Ascending aorta (tissue), 2 donors: Measurements from ENCODE around the gene B3GALT6. TPM values are rescaled to one million over a fixed set of nuclear protein-coding genes. Genes with fewer than 3 reads are reported as not detected.

Source experiments
- DNase-seq, 2 donors: peaks; one replicate each; pipeline ENCODE4 v3.0.0-alpha.2; 2019; ENCODE audit warnings: low spot score in 2 of 2
- H3K27ac ChIP-seq, 2 donors: fragments of 200-600 bp; sonication (generic); one replicate each; pipeline ENCODE4 v1.5.1; 2016 to 2017; ENCODE audit warnings: mild to moderate bottlenecking in 1 of 2
- H3K27me3 ChIP-seq: fragments of 200-600 bp; sonication (generic); one replicate; pipeline ENCODE4 v1.5.1; 2017
- H3K36me3 ChIP-seq, 2 donors: fragments of 200-600 bp; sonication (generic); one replicate each; pipeline ENCODE4 v1.5.1; 2016
- H3K4me1 ChIP-seq, 2 donors: fragments of 200-600 bp; sonication (generic); one replicate each; pipeline ENCODE4 v1.5.1; 2016 to 2017; ENCODE audit warnings: mild to moderate bottlenecking in 1 of 2
- H3K4me3 ChIP-seq, 2 donors: fragments of 200-600 bp; sonication (generic); one replicate each; pipeline ENCODE4 v1.5.1; 2016 to 2017; ENCODE audit warnings: mild to moderate bottlenecking in 1 of 2
- H3K9me3 ChIP-seq, 2 donors: fragments of 200-600 bp; sonication (generic); one replicate each; pipeline ENCODE4 v1.5.1; 2016
- intact Hi-C: fragments of 100-400 bp; cut with DNase I; formaldehyde crosslinking; loops from one replicate; pipeline ENCODE4 v1.15.1; 2023
- total RNA-seq: library from RNA; depleted of rRNA; stranded (reverse); fragments of >200 nt; gene quantifications from one replicate; pipeline ENCODE4 v1.1.0, GENCODE V29; 2016
- TF ChIP-seq, protein P1 (sequence below), 3 experiments: fragments of 200-600 bp in 2 of 3; fragments of 450-650 bp in 1 of 3; sonication (generic) in 2 of 3; IDR thresholded peaks; one replicate each; pipeline ENCODE4 v1.5.1; 2016 to 2019; ENCODE audit warnings: antibody characterized with exemption in 3 of 3, mild to moderate bottlenecking in 1 of 3, moderate library complexity in 1 of 3

B3GALT6 gene
- total RNA-seq, 1 donor from 2014 or later = 94.9 TPM

DNA sequence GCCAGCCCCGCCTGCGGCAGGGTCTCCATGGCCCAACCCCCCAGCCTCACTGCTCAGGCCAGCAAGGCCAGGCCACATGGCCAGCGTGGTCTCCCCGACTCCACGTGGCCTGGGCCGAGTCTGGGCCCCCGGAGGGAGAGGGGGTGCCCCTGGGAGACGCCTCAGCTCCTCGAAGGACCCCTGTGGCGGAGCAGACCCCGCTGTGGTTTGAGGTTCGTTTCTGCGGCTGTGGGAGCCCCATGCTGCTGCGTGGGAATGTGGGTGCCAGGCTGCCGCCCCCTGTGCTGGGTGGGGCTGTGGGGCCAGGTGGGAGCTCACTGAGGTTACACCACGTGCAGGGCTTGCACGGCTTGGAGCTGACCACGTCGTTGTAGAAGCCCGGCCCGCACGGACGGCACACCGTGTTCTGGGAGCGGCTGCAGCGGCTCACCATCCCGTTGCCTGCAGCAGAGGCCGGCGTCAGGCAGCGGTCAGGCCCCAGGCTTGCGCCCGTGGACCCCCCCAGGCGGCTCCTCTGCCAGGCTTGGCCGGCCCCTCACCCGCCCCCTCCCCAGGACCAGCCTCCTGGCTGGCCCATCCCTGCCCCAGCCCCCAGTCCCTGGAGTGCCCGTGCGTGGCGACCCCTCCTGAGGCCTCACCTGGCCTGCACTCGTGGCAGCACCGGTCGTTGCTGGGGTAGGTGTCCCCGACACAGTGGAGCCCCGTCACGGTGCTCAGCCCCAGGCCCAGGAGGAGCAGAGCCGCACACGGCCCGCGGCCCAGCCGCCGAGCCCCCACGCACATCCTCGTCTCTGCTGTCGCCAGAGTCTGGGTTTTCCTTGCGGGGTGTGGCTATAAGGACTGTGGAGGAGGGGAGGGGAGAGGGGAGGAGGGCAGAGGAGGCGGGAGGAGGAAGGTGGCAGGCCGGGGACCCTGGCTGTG is 18.4 kb upstream of the B3GALT6 start, which contains the start of gene TNFRSF4:
TSS of gene TNFRSF4 (minus strand) at position 809 of the 921 bp plus-strand sequence. CDS start at position 783, 26 bp downstream.
- no peak for DNase-seq
- intact Hi-C loops = no loop called here
- H3K27ac ChIP-seq = no peak within 1 kb of the TSS
- TF ChIP-seq, protein P1, sequence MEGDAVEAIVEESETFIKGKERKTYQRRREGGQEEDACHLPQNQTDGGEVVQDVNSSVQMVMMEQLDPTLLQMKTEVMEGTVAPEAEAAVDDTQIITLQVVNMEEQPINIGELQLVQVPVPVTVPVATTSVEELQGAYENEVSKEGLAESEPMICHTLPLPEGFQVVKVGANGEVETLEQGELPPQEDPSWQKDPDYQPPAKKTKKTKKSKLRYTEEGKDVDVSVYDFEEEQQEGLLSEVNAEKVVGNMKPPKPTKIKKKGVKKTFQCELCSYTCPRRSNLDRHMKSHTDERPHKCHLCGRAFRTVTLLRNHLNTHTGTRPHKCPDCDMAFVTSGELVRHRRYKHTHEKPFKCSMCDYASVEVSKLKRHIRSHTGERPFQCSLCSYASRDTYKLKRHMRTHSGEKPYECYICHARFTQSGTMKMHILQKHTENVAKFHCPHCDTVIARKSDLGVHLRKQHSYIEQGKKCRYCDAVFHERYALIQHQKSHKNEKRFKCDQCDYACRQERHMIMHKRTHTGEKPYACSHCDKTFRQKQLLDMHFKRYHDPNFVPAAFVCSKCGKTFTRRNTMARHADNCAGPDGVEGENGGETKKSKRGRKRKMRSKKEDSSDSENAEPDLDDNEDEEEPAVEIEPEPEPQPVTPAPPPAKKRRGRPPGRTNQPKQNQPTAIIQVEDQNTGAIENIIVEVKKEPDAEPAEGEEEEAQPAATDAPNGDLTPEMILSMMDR (IDR thresholded peaks at IDR 0.05) = no peak
- no peaks in the 10 kb centered on the region for H3K4me1 ChIP-seq
- H3K4me3 ChIP-seq = peak within 1 kb of the TSS in 1 of 2 donors; percentile 19
- H3K9me3 ChIP-seq = no peaks in the 10 kb centered on the region
- peaks cover 25% of the 10 kb centered on the region in 2 donors for H3K36me3 ChIP-seq
- no peaks in the 10 kb centered on the region for H3K27me3 ChIP-seq

DNA sequence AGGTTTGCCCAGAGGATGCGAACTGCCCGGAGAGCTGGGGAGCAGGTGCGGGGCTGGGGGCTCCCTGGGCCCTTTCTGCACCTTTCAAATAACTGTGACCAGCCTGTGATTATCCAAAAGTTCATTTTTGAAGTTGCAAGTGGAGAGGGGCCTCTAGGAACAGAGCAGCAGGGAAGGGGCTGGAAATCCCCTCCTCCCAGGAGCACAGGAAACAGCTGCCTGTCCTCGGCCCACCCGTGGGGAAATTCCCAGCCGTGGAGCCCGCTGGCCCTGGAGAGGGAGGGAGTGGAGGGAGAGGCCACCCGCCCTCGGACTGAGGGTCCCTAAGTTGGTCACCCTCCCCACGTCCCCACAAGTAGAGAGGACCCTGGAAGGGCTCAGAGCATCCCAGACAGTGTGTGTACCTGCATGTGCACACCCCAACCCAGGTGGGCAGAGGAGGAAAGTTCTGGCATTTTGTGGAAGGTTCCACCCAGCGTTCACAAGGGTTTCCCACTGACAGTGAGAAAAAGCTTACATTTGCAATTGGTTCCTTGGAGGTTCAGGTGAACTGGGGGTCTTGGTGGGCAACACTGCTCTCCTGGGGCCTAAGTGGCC is 16.9 kb upstream of the B3GALT6 start:
- no peak overlapping the region for H3K27ac ChIP-seq
- intact Hi-C loops = no loop called here

DNA sequence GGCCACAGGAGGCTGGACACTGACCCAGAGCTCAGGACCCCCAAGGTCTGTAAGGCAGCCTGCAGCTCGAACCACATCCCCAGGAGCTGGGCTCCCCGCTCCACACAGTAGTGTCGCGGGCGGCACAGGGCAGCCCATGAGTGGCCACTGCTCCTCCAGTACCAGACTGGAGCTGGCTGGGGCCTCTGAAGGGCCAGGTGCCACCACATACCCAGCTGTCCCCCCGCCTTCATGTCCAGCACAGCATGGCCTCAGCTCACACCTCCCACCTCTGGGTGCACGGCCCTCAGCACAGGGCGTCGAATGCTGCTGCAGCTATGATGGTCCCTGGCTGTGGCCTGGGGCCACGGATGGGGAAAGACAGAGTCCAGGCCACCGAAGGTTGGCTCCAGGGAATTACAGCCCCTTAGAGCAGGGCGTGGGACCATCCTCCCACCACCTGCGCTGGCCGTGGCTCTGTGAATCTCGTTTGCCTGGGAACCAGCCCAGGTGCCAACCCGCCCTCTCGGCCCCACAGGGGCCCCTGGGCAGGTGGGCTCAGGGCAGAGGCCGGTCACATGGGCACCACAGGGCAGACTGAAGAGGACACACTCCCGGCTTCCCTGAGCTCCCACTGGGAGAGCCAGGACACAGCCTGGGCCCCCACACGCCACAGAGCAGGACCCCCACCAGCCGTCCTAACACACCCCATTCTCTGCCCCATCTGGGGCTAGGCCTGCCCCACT is 16.0 kb upstream of the B3GALT6 start:
- intact Hi-C loops = no loop called here
- H3K9me3 ChIP-seq = no peaks in the 10 kb centered on the region
- no peaks in the 10 kb centered on the region for H3K27me3 ChIP-seq
- no peak overlapping the region for H3K4me3 ChIP-seq
- peaks cover 42 to 49% of the 10 kb centered on the region in 2 donors for H3K36me3 ChIP-seq
- no peaks in the 10 kb centered on the region for H3K4me1 ChIP-seq
- no peak for DNase-seq
- no peak overlapping the region for H3K27ac ChIP-seq
- TF ChIP-seq, protein P1 (IDR thresholded peaks at IDR 0.05) = no peak

More for the DNA sequence above, 16.9 kb upstream of the B3GALT6 start:
- no peaks in the 10 kb centered on the region for H3K27me3 ChIP-seq
- TF ChIP-seq, protein P1 (IDR thresholded peaks at IDR 0.05) = no peak
- no peaks in the 10 kb centered on the region for H3K4me1 ChIP-seq
- no peaks in the 10 kb centered on the region for H3K9me3 ChIP-seq
- H3K36me3 ChIP-seq = peaks cover 38 to 41% of the 10 kb centered on the region in 2 donors
- DNase-seq = no peak
- H3K4me3 ChIP-seq = no peak overlapping the region

DNA sequence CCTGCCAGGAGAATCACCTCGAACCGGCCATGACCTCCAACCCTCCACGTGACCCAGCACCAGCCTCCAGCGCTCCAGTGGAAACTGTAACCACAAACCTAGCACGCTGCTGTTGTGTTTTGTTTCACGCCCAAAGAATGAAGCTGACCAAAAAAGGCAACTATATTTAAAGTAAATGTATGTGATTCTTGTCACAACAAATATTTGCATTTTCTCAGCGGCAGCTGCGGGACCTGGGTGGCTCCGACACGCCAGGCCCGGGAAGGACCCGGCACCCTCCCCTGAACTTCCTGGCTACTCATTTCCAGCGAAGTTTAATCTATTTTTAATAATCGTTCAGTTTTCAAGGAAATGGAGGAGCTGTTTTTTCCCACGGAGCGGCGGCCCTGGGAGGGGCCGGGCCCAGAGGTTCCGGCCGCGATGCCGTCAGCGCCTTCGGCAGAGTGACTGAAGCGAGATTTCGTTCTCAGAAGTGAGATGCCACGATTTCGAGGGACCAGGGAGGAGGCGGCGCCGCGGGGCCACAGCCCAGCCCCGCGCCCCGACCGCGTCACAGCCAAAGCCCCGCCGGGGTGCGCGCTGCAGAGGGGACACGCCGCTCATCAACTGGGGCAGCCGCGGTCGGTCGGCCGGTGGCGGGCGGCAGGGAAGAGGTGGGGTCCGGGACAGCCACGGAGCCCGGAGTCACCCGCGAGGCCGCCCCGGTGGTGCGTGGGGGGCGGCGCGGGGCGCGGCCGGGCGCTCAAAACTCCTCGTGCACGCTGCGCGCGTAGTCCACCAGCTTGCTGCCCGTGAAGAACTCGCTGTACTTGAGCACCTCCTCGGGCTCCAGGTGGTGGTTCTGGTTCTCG is 15.0 kb upstream of the B3GALT6 start:
- peaks cover 51 to 58% of the 10 kb centered on the region in 2 donors for H3K36me3 ChIP-seq
- H3K4me1 ChIP-seq = no peaks in the 10 kb centered on the region
- H3K27me3 ChIP-seq = no peaks in the 10 kb centered on the region
- no peak overlapping the region for H3K4me3 ChIP-seq
- intact Hi-C loops = no loop called here
- no peak for DNase-seq
- no peaks in the 10 kb centered on the region for H3K9me3 ChIP-seq
- TF ChIP-seq, protein P1 (IDR thresholded peaks at IDR 0.05) = no peak
- no peak overlapping the region for H3K27ac ChIP-seq
